ENCODE measurements around the gene ZBTB7C.

ZBTB7C gene

GRCh38 chr18:48316177-48316576 is 93.0 kb downstream of the ZBTB7C start:
- Histone ChIP-seq H3K9me3 (no peaks in the 10 kb centered on the region), H3K4me1 (peaks cover 4% of the 10 kb centered on the region; the same call in 1 of the 2 replicates), H3K27me3 (no peaks in the 10 kb centered on the region), H3K4me3 (ENCODE audit: low read depth, low read length) (no peak overlapping the region), H3K36me3 (no peaks in the 10 kb centered on the region)
- no peak for DNase-seq
- TF ChIP-seq CTCF (IDR thresholded peaks at IDR 0.05; ENCODE audit: low read depth, low read length), result no peak

- H3K9me3 ChIP-seq, result no peaks in the 10 kb centered on the region
- no peaks in the 10 kb centered on the region for H3K36me3 ChIP-seq
- H3K27me3 ChIP-seq, result no peaks in the 10 kb centered on the region
- DNase-seq, result no peak
- no peak for TF ChIP-seq CTCF (IDR thresholded peaks at IDR 0.05; ENCODE audit: low read depth, low read length)
- no peaks in the 10 kb centered on the region for H3K4me1 ChIP-seq
- no peak overlapping the region for H3K4me3 ChIP-seq (ENCODE audit: low read depth, low read length)
Observed at GRCh38 chr18:48314690-48315089, 94.5 kb downstream of the ZBTB7C start.

GRCh38 chr18:48313792-48314191 is 95.4 kb downstream of the ZBTB7C start:
- Histone ChIP-seq H3K36me3 (no peaks in the 10 kb centered on the region), H3K4me3 (ENCODE audit: low read depth, low read length) (no peak overlapping the region), H3K4me1 (no peaks in the 10 kb centered on the region), H3K27me3 (no peaks in the 10 kb centered on the region), H3K9me3 (no peaks in the 10 kb centered on the region)
- DNase-seq, result no peak
- no peak for TF ChIP-seq CTCF (IDR thresholded peaks at IDR 0.05; ENCODE audit: low read depth, low read length)

GRCh38 chr18:48312066-48312465 is 97.1 kb downstream of the ZBTB7C start:
- no peaks in the 10 kb centered on the region for H3K4me1 ChIP-seq
- H3K9me3 ChIP-seq, result no peaks in the 10 kb centered on the region
- no peak for DNase-seq
- no peak overlapping the region for H3K4me3 ChIP-seq (ENCODE audit: low read depth, low read length)
- no peak for TF ChIP-seq CTCF (IDR thresholded peaks at IDR 0.05; ENCODE audit: low read depth, low read length)
- H3K36me3 ChIP-seq, result no peaks in the 10 kb centered on the region
- no peaks in the 10 kb centered on the region for H3K27me3 ChIP-seq

GRCh38 chr18:48310999-48311398 is 98.2 kb downstream of the ZBTB7C start:
- no peak for DNase-seq
- no peak for TF ChIP-seq CTCF (IDR thresholded peaks at IDR 0.05; ENCODE audit: low read depth, low read length)
- H3K27me3 ChIP-seq, result no peaks in the 10 kb centered on the region
- H3K9me3 ChIP-seq, result no peaks in the 10 kb centered on the region
- H3K4me3 ChIP-seq (ENCODE audit: low read depth, low read length), result no peak overlapping the region
- H3K36me3 ChIP-seq, result no peaks in the 10 kb centered on the region
- no peaks in the 10 kb centered on the region for H3K4me1 ChIP-seq

GRCh38 chr18:48310353-48310752 is 98.8 kb downstream of the ZBTB7C start:
- H3K9me3 ChIP-seq, result no peaks in the 10 kb centered on the region
- no peak for TF ChIP-seq CTCF (IDR thresholded peaks at IDR 0.05; ENCODE audit: low read depth, low read length)
- H3K4me1 ChIP-seq, result no peaks in the 10 kb centered on the region
- no peak overlapping the region for H3K4me3 ChIP-seq (ENCODE audit: low read depth, low read length)
- no peak for DNase-seq
- H3K36me3 ChIP-seq, result no peaks in the 10 kb centered on the region
- H3K27me3 ChIP-seq, result no peaks in the 10 kb centered on the region
